ENCODE measurements around the gene ZCCHC14. TPM values are rescaled to one million over a fixed set of nuclear protein-coding genes. Genes with fewer than 3 reads are reported as not detected.

ZCCHC14 gene
- total RNA-seq, 1 experiment from 2014 or later: 37.8 TPM

DNA sequence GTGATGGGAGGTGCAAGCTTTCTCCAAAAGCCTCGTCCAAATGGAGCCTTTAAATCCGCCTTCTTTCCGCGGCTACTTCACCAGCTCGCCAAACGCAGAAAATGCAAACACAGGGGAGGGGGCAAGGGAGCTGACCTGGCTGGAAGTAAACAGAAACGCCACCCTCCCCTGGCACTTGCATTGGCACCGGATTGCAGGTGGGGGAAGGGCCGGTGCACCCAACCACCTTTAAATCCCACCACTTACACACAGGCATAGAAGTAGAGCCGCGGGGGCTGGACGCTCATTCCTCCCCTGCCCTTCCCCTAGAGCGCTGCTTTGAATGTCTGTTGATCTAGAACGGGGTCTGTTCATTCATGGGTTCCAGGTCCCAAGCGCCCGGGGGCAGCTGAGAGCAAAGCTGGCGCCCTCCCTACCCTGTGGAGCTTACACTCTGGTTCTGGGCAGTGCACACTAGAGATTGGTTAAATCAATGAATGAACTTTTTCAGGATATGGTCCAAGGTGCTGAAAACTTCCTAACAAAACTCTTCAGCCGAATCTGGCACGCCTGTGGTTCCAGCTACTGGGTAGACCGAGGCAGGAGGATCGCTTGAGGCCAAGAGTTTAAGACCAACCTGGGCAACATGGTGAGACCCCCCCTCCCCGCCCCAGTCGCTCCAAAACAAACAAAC lies 920 bp upstream of the ZCCHC14 start:
- ChIA-PET CTCF (no interaction called here), POLR2A (no interaction called here), RAD21 (ENCODE audit: low non-redundant PET in 1 of 2, low total read pairs in 2 of 2, uncharacterized antibody in 2 of 2, unreplicated experiment in 2 of 2) (interaction anchor here in 1 of 2 experiments (0.6 kb wide), 1 partner anchor 36 kb away, joined by 3 read pairs; no protein-coding TSS in a partner anchor)
- DNase-seq (ENCODE audit: low read depth, low spot score): no peak
- H3K4me3 ChIP-seq (replicated peaks in 1 of 2; ENCODE audit: low read depth in 1 of 2, low read length in 2 of 2): peak overlapping the region; percentile 54 to 64
- no peaks in the 10 kb centered on the region for H3K27me3 ChIP-seq (ENCODE audit: insufficient read depth, low read length)
- H3K79me2 ChIP-seq (ENCODE audit: insufficient read depth, low read length): peaks cover 32% of the 10 kb centered on the region
- H3K9me3 ChIP-seq (ENCODE audit: control insufficient read depth in 1 of 2, insufficient read depth in 1 of 2, low read depth in 1 of 2, low read length in 2 of 2): no peaks in the 10 kb centered on the region
- ATAC-seq: no peak
- BruUV-seq (replicated peaks): no TSS peak
- no peaks in the 10 kb centered on the region for H3K9me2 ChIP-seq (ENCODE audit: insufficient read depth)
- TF ChIP-seq POLR2AphosphoS5 (IDR thresholded peaks at IDR 0.05; ENCODE audit: low read depth, low read length) (no peak), CEBPB (IDR thresholded peaks at IDR 0.05; ENCODE audit: low read depth) (no peak), SIN3A (IDR thresholded peaks at IDR 0.05; ENCODE audit: low read depth) (no peak), POLR2A (IDR thresholded peaks at IDR 0.05; ENCODE audit: borderline replicate concordance, extremely low read depth, insufficient read depth, insufficient read length) (no peak), SRF (IDR thresholded peaks at IDR 0.05; ENCODE audit: low read depth) (no peak), EGR1 (IDR thresholded peaks at IDR 0.05; ENCODE audit: low read depth) (no peak), ELF1 (IDR thresholded peaks at IDR 0.05; ENCODE audit: borderline replicate concordance, low read depth) (no peak), RAD21 (IDR thresholded peaks at IDR 0.05; ENCODE audit: low read depth) (no peak), TCF7L2 (IDR thresholded peaks at IDR 0.05; ENCODE audit: borderline replicate concordance, extremely low read depth, insufficient read depth, insufficient read length) (no peak), JUND (IDR thresholded peaks at IDR 0.05) (no peak), ZFX (IDR thresholded peaks at IDR 0.05) (no peak), SP1 (IDR thresholded peaks at IDR 0.05; ENCODE audit: low read depth) (no peak)
- TF ChIP-seq, protein P1, sequence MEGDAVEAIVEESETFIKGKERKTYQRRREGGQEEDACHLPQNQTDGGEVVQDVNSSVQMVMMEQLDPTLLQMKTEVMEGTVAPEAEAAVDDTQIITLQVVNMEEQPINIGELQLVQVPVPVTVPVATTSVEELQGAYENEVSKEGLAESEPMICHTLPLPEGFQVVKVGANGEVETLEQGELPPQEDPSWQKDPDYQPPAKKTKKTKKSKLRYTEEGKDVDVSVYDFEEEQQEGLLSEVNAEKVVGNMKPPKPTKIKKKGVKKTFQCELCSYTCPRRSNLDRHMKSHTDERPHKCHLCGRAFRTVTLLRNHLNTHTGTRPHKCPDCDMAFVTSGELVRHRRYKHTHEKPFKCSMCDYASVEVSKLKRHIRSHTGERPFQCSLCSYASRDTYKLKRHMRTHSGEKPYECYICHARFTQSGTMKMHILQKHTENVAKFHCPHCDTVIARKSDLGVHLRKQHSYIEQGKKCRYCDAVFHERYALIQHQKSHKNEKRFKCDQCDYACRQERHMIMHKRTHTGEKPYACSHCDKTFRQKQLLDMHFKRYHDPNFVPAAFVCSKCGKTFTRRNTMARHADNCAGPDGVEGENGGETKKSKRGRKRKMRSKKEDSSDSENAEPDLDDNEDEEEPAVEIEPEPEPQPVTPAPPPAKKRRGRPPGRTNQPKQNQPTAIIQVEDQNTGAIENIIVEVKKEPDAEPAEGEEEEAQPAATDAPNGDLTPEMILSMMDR (IDR thresholded peaks at IDR 0.05 in 2 of 3, conservative IDR thresholded peaks at IDR 0.05 in 1 of 3; ENCODE audit: borderline replicate concordance in 1 of 3, insufficient read depth in 1 of 3, low read depth in 2 of 3, low read length in 2 of 3): no peak
- TF ChIP-seq, protein P2, sequence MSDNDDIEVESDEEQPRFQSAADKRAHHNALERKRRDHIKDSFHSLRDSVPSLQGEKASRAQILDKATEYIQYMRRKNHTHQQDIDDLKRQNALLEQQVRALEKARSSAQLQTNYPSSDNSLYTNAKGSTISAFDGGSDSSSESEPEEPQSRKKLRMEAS (IDR thresholded peaks at IDR 0.05): no peak
- TF ChIP-seq, protein P3, sequence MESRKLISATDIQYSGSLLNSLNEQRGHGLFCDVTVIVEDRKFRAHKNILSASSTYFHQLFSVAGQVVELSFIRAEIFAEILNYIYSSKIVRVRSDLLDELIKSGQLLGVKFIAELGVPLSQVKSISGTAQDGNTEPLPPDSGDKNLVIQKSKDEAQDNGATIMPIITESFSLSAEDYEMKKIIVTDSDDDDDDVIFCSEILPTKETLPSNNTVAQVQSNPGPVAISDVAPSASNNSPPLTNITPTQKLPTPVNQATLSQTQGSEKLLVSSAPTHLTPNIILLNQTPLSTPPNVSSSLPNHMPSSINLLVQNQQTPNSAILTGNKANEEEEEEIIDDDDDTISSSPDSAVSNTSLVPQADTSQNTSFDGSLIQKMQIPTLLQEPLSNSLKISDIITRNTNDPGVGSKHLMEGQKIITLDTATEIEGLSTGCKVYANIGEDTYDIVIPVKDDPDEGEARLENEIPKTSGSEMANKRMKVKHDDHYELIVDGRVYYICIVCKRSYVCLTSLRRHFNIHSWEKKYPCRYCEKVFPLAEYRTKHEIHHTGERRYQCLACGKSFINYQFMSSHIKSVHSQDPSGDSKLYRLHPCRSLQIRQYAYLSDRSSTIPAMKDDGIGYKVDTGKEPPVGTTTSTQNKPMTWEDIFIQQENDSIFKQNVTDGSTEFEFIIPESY (IDR thresholded peaks at IDR 0.05; ENCODE audit: extremely low read depth, insufficient replicate concordance, low read length): no peak
- TF ChIP-seq, protein P4, sequence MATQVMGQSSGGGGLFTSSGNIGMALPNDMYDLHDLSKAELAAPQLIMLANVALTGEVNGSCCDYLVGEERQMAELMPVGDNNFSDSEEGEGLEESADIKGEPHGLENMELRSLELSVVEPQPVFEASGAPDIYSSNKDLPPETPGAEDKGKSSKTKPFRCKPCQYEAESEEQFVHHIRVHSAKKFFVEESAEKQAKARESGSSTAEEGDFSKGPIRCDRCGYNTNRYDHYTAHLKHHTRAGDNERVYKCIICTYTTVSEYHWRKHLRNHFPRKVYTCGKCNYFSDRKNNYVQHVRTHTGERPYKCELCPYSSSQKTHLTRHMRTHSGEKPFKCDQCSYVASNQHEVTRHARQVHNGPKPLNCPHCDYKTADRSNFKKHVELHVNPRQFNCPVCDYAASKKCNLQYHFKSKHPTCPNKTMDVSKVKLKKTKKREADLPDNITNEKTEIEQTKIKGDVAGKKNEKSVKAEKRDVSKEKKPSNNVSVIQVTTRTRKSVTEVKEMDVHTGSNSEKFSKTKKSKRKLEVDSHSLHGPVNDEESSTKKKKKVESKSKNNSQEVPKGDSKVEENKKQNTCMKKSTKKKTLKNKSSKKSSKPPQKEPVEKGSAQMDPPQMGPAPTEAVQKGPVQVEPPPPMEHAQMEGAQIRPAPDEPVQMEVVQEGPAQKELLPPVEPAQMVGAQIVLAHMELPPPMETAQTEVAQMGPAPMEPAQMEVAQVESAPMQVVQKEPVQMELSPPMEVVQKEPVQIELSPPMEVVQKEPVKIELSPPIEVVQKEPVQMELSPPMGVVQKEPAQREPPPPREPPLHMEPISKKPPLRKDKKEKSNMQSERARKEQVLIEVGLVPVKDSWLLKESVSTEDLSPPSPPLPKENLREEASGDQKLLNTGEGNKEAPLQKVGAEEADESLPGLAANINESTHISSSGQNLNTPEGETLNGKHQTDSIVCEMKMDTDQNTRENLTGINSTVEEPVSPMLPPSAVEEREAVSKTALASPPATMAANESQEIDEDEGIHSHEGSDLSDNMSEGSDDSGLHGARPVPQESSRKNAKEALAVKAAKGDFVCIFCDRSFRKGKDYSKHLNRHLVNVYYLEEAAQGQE (IDR thresholded peaks at IDR 0.05; ENCODE audit: low read depth): no peak
- TF ChIP-seq, protein P5, sequence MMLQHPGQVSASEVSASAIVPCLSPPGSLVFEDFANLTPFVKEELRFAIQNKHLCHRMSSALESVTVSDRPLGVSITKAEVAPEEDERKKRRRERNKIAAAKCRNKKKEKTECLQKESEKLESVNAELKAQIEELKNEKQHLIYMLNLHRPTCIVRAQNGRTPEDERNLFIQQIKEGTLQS (IDR thresholded peaks at IDR 0.05): no peak
- peak overlapping the region; percentile 91 for H2AFZ ChIP-seq (ENCODE audit: low read depth, low read length, poor library complexity, severe bottlenecking)
- H3K4me1 ChIP-seq (ENCODE audit: control insufficient read depth in 1 of 2, insufficient read depth in 2 of 2, low read length in 2 of 2): peaks cover 6 to 23% of the 10 kb centered on the region in 2 experiments; a peak in 3 of 4 replicates
- peak overlapping the region; percentile 78 for H3K4me2 ChIP-seq (ENCODE audit: low read length)
- intact Hi-C loops (cut with micrococcal nuclease): loop anchor here (2.0 kb wide), 1 partner anchor 33 kb away; no protein-coding TSS in a partner anchor
- H3K27ac ChIP-seq (ENCODE audit: low read depth, low read length): peak overlapping the region; percentile 2; the same call in 1 of the 2 replicates
- no peaks in the 10 kb centered on the region for H3K36me3 ChIP-seq (ENCODE audit: control insufficient read depth in 1 of 2, insufficient read depth in 2 of 2, low read length in 2 of 2)
- peaks cover 5% of the 10 kb centered on the region; the same call in 1 of the 2 replicates for H4K20me1 ChIP-seq (ENCODE audit: insufficient read depth)
- peak overlapping the region; percentile 55 for H3K9ac ChIP-seq (ENCODE audit: low read length)

All from HCT116 (cell line).